ENCODE measurements around the gene VSTM5.

The VSTM5 gene

DNA sequence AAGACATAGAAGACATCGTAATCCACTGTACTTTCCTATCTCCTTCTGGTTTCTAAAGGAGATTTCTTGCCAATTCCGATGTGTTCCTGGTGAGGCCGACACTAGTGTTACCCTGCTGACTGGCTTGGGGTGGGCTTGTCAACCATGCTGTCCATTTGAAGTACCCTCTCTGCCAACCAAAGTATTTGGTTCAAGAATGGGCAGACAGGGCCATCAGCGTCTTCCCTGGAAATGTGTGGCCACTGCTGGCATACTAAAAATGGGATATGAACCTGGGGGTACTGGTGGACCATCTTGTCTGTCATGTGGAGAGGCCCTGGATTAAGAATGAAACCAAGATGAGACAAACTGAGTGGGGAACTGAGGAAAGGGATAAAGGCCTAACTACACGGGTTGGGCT lies 1.8 kb upstream of the VSTM5 start:
- TF ChIP-seq, protein P1, sequence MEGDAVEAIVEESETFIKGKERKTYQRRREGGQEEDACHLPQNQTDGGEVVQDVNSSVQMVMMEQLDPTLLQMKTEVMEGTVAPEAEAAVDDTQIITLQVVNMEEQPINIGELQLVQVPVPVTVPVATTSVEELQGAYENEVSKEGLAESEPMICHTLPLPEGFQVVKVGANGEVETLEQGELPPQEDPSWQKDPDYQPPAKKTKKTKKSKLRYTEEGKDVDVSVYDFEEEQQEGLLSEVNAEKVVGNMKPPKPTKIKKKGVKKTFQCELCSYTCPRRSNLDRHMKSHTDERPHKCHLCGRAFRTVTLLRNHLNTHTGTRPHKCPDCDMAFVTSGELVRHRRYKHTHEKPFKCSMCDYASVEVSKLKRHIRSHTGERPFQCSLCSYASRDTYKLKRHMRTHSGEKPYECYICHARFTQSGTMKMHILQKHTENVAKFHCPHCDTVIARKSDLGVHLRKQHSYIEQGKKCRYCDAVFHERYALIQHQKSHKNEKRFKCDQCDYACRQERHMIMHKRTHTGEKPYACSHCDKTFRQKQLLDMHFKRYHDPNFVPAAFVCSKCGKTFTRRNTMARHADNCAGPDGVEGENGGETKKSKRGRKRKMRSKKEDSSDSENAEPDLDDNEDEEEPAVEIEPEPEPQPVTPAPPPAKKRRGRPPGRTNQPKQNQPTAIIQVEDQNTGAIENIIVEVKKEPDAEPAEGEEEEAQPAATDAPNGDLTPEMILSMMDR (IDR thresholded peaks at IDR 0.05; ENCODE audit: low read depth, low read length, missing control alignments) = no peak
- DNase-seq (ENCODE audit: extremely low read depth, low read depth) = no peak
- no peak overlapping the region for H3K4me3 ChIP-seq (replicated peaks; ENCODE audit: low read depth, low read length)

DNA sequence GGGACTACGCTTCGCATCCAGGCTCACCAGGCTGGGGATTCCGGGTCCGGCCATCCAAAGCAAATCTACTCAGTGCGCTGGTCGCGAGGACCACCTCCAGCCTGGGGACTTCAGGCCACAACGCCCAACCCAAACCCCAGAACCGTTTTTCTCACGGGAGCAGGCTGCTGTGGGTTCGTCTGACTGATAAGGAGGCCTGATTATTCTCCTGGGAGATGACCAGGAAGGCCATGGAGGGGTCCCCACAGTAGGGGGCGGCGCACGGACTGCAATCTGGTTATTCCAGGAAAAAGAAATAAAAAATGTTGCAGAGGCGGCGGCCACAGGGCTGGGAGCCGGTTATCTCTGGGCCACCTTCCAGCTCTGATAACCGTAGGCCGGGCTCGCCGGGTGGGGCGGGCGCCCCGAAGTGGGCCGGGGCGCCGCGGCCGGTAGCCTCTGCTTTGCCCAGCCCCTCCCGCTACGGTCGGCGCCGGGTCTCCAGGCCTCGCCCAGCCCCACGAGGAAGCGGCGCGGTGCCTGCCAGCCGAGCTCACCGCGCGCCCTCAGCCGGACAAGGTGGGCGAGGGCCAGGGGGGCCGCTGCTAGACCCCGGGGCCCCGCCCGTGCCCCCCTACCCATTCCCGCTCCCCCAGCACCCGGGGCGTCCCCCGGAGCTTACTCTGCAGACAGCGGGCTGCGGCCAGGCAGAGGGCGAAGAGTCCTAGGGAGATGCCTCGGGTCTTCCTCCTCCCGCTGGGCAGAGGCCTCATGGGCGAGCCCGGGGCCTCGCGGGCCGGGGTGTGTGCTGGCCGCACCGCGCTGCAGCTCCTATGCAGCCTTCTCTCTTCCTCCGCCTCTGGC lies 446 bp downstream of the VSTM5 start:
- no peak for DNase-seq (ENCODE audit: extremely low read depth, low read depth)
- peak overlapping the region; percentile 29 for H3K4me3 ChIP-seq (replicated peaks; ENCODE audit: low read depth, low read length)
- TF ChIP-seq, protein P1 (IDR thresholded peaks at IDR 0.05; ENCODE audit: low read depth, low read length, missing control alignments) = no peak

DNA sequence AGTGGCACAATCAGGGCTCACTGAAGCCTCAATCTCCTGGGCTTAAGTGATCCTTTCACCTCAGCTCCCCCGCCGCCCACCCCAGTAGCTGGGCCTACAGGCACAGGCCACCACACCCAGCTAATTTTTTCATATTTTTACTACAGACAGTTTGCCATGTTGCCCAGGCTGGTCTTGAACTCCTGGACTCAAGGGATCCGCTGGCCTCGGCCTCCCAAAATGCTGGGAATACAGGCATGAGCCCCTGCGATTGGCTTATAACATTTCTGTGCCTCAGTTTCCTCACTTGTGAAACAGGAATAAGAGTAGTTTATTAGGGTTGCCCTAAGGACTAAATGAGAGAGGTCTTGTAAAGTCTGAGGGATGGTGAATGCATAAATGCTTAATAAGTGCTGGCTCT lies 1.2 kb downstream of the VSTM5 start:
- no peak overlapping the region for H3K4me3 ChIP-seq (replicated peaks; ENCODE audit: low read depth, low read length)
- DNase-seq (ENCODE audit: extremely low read depth, low read depth) = no peak
- TF ChIP-seq, protein P1 (IDR thresholded peaks at IDR 0.05; ENCODE audit: low read depth, low read length, missing control alignments) = no peak

DNA sequence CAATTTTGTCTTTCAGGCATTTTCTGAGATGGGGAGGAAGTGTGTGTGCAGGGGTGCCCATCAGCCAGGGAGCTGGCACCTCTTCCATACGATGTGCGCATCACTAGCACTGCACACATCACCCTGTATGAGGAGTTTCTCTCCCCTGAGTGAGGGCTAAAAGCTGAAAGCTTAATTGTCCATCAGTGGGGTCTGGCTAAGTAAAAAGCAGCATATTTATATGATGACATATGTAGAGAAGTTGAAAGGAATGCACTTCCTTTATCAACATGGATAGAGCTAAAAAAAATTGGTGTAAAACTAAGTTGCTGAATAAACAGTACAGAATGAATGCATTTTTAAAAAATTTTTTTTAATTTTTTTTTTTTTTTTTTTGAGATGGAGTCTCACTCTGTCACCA lies 4.0 kb downstream of the VSTM5 start:
- TF ChIP-seq, protein P1 (IDR thresholded peaks at IDR 0.05; ENCODE audit: low read depth, low read length, missing control alignments) = no peak
- DNase-seq (ENCODE audit: extremely low read depth, low read depth) = no peak
- H3K4me3 ChIP-seq (replicated peaks; ENCODE audit: low read depth, low read length) = no peak overlapping the region

DNA sequence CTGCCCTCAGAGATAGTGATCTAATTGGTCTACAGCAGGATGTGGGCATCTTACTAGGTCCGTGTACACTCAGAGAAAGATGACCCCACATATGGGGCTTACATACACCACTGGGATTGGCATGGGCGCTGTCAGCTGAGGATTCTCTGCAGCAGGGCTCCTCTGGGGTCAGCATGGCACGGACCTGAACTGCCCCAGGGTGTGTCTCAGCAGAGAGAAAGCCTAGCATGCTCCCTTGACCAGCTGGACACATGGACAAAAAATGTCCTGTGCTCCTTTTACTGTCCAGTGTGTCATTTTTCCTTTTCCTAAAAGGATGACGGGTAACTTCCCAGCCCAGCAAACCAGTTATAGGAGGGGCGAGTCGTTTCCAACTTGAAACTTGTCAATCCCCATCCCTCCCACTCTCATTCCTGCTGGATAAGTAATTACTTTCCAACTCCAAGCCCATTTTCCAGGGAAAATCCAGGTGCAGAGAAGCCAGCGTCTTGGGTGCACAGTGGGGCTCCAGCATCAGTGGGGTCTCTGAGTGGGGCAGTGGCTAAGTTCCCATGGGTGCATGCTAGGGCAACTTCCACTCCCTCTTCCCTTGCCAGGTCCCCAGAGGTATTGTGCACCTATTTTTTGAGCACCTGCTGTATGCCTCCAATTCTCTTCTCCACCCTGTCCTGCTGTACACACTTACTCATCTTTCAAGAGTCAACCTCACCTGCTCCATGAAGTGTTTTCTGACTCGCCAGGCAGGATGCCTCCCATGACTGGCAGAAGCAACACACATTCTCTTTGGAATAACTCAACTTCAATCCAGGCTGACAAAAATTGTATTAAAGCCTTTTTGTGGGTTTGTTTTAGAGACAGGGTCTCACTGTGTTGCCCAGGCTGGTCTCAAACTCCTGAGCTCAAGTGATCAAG lies 5.0 kb downstream of the VSTM5 start:
- no peak for DNase-seq (ENCODE audit: extremely low read depth, low read depth)
- TF ChIP-seq, protein P1 (IDR thresholded peaks at IDR 0.05; ENCODE audit: low read depth, low read length, missing control alignments) = no peak
- H3K4me3 ChIP-seq (replicated peaks; ENCODE audit: low read depth, low read length) = no peak overlapping the region

DNA sequence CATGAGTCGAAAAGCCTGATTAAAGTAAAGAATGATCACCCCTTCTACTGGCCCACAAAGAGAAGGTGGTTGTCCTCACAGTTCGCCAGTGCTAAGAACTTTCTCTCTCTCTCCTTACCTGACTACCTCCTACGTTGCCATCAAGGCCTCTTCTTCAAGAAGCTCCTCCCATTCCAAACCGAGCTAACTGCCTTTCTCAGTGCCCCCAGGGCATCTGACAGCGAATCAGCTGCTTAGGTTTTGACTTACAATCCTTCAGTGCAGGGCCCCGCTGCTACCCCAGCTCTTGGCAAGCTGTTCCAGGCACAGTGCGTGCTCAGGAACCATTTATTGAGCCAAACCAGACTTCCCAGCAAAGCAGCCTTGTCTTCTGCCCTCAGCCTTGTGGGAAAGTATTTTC lies 5.8 kb downstream of the VSTM5 start:
- no peak overlapping the region for H3K4me3 ChIP-seq (replicated peaks; ENCODE audit: low read depth, low read length)
- no peak for DNase-seq (ENCODE audit: extremely low read depth, low read depth)
- TF ChIP-seq, protein P1 (IDR thresholded peaks at IDR 0.05; ENCODE audit: low read depth, low read length, missing control alignments) = no peak
